HAP-1 (cell line): Measurements from ENCODE around the gene DOCK3.
A peak's percentile ranks its signal among the peaks of the same experiment; 100 is the strongest.
"Not testable (repeated sequence)": the region's sequence is repeated elsewhere in the genome, so short reads cannot be mapped to it uniquely, and the experiment has no call there.

Experiments
- DNase-seq, 2 experiments: peaks; one replicate each; pipeline ENCODE4 v3.0.0-alpha.2; 2016 to 2020; ENCODE audit warnings: low spot score in 2 of 2
- H3K27me3 ChIP-seq: fragments of 250-450 bp; sonication (Bioruptor Pico); 2 replicates; pipeline ENCODE4 v1.5.1; 2020; ENCODE audit warnings: low read depth, mild to moderate bottlenecking, moderate library complexity
- H3K36me3 ChIP-seq: fragments of 250-450 bp; sonication (Bioruptor Pico); replicated peaks from 2 replicates; pipeline ENCODE4 v1.5.1; 2020; ENCODE audit warnings: mild to moderate bottlenecking
- H3K4me1 ChIP-seq: fragments of 250-450 bp; sonication (Bioruptor Pico); 2 replicates; pipeline ENCODE4 v1.5.1; 2020; ENCODE audit warnings: mild to moderate bottlenecking
- H3K4me3 ChIP-seq: fragments of 250-450 bp; sonication (Bioruptor Pico); 2 replicates; pipeline ENCODE4 v1.5.1; 2020; ENCODE audit warnings: mild to moderate bottlenecking, moderate library complexity
- H3K9me3 ChIP-seq: fragments of 250-450 bp; sonication (Bioruptor Pico); 2 replicates; pipeline ENCODE4 v1.5.1; 2020; ENCODE audit warnings: mild to moderate bottlenecking, moderate library complexity
- in situ Hi-C: fragments of 300-500 bp; cut with MboI; formaldehyde crosslinking; loops from 3 replicates; pipeline ENCODE4 v1.14.3; 2020; ENCODE audit warnings: low sequenced_read_pairs, inconsistent platforms, mixed read lengths

Gene DOCK3

DNA sequence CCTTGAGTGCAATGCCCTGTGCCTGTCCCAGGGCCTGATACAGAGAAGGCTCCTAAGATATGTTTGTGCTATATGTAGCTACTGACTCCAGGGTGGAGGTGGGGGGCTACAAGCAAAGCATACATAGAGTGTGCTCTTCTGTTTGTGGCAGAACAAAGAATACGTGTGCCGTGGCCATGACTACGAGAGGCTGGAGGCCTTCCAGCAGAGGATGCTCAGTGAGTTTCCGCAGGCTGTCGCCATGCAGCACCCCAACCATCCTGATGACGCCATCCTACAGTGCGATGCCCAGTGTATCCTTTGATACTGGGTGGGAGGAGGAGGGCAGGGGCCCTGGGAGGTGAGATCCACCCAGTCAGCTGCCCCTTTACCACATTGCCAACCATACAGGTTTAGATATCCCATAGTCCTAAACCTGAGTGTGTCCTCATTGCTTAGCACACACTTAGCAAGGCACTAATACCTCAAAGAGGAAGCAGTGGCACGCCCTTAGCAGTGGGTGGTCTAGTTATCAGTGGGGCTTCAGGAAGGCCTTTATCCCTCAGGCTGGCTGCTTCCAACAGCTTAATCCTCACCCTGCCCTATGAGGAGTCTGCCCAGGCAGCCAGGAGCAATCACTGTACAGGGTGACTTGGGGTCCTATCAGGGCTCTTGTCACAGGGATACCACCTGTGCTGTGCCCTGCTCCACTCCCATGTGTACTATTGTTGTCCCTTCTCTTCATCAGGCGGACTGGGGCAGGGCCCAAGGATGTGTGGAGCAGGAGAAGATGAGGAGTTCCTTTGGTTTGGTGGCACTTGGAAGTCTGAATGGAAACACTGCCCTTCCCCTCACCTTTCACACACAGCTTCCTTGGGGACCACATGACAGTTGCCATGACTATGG, 680.2 kb downstream of the DOCK3 start:
- in situ Hi-C loops, result no loop called here
- H3K9me3 ChIP-seq, result no peaks in the 10 kb centered on the region
- no peak for DNase-seq

DNA sequence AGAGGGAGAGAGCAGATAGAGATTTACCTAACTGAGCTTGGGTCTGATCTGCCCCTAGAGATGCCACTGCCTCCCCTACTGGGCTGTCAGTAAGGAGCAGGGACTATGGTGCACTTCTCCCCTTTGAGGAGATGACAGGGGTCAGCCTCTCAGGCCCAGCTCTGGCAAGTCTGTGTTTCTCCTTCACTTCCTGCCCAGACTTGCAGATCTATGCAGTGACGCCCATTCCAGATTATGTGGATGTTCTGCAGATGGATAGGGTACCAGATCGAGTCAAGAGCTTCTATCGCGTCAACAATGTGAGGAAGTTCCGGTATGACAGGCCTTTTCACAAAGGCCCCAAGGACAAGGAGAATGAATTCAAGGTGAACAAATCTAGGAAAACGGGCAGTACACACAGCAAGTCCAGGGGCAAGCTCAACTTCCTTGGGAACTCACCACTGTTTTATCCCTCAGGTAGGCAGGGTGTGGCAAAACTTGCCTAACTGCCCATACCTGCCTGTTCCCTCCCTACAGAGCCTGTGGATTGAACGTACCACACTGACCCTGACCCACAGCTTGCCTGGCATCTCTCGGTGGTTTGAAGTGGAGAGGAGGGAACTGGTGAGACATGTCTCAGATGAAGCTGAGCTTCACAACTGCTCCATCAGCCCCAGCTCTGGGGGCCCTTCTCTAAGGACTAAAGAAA, 681.3 kb downstream of the DOCK3 start:
- Histone ChIP-seq H3K9me3 (no peaks in the 10 kb centered on the region), H3K36me3 (no peaks in the 10 kb centered on the region; the same call in 1 of the 2 replicates), H3K27me3 (no peaks in the 10 kb centered on the region), H3K4me1 (no peaks in the 10 kb centered on the region), H3K4me3 (no peak overlapping the region)
- no peak for DNase-seq
- in situ Hi-C loops, result no loop called here

More for the DNA sequence above, 680.2 kb downstream of the DOCK3 start:
- H3K36me3 ChIP-seq, result no peaks in the 10 kb centered on the region; the same call in 1 of the 2 replicates
- no peaks in the 10 kb centered on the region for H3K27me3 ChIP-seq
- no peaks in the 10 kb centered on the region for H3K4me1 ChIP-seq
- no peak overlapping the region for H3K4me3 ChIP-seq

DNA sequence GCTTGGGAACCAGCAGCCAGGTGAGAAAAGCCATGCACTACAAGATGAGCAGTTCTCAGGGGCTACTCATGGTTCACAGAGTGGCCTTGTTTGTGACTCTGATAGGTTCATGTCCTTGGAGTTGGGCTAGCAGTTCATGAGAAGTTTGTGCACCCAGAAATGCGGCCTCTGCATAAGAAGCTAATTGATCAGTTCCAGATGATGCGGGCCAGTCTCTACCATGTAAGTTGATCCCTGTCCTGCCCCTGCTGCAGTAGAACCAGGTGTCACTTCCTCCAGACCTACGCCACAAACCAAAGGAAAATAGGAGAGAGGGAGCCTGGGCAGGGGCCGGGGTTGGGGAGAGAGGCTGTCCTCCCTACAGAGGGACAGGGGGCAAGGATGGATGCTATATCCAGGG, 683.1 kb downstream of the DOCK3 start:
- Histone ChIP-seq H3K36me3 (no peaks in the 10 kb centered on the region; the same call in 1 of the 2 replicates), H3K4me3 (no peak overlapping the region), H3K9me3 (no peaks in the 10 kb centered on the region), H3K27me3 (no peaks in the 10 kb centered on the region), H3K4me1 (no peaks in the 10 kb centered on the region)
- in situ Hi-C loops, result no loop called here
- DNase-seq, result no peak

DNA sequence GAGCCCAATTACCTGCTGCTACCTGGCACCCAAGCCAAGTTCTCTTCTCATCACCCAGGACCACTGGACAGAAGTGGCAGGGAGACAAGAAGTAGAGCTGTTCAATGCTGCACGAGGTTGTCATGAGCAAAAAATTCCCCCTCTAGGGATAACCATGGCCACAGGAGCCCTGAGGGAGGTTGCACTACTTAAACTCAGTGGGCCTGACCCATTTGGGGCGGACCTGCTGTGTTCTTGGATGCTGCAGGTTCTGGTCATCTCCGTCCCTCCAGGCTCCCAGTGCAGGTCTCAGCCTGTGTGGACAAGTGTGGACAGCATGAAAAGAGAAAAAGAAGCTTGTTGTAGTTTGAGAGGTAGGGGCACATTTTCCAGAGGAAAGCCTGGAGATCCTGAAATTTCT, 684.3 kb downstream of the DOCK3 start:
- no peaks in the 10 kb centered on the region for H3K27me3 ChIP-seq
- DNase-seq, result no peak
- H3K36me3 ChIP-seq, result no peaks in the 10 kb centered on the region; the same call in 1 of the 2 replicates
- H3K9me3 ChIP-seq, result no peaks in the 10 kb centered on the region
- H3K4me3 ChIP-seq, result no peak overlapping the region
- in situ Hi-C loops, result no loop called here
- H3K4me1 ChIP-seq, result no peaks in the 10 kb centered on the region

DNA sequence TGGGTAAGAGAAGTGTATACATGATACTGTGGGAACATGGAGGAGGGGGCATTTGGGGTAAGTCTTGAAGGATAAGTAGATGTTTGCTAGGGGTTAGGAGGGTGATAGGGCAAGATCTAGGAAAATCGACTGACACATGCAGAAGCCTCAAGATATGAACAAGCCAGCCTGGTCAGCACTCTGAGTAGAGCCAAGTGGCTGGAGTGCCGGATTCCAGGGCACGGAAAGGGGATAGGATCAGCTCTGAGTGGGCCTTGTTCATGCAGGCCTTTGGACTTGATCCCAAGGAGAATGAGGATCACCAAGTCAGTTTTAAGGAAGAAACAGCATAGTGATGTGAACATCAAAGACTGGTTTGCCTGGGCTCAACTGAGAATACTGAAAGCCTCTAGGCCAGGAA, 686.1 kb downstream of the DOCK3 start:
- in situ Hi-C loops, result no loop called here
- H3K9me3 ChIP-seq, result no peaks in the 10 kb centered on the region
- DNase-seq, result no peak
- H3K4me1 ChIP-seq, result no peaks in the 10 kb centered on the region
- H3K4me3 ChIP-seq, result no peak overlapping the region
- no peaks in the 10 kb centered on the region; the same call in 1 of the 2 replicates for H3K36me3 ChIP-seq
- H3K27me3 ChIP-seq, result no peaks in the 10 kb centered on the region

DNA sequence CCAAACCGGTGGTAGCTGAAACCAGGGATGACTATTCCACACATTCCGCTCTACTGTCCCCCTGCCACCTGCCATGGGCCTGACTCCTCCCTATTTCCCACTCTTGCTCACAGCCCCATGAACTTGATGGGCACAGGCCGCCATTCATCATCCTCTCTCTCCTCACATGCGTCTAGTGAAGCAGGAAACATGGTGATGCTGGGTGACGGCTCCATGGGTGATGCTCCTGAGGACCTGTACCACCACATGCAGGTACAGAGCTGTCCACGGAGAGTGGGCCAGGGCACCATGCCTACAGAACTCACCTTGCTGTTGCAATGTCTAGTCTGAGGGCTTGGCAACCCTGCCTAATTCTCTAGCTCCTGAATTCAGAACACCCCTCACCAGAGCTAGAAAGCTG, 687.0 kb downstream of the DOCK3 start:
- in situ Hi-C loops, result no loop called here
- DNase-seq, result no peak
- no peak overlapping the region for H3K4me3 ChIP-seq
- H3K9me3 ChIP-seq, result no peaks in the 10 kb centered on the region
- no peaks in the 10 kb centered on the region; the same call in 1 of the 2 replicates for H3K36me3 ChIP-seq
- H3K4me1 ChIP-seq, result no peaks in the 10 kb centered on the region
- H3K27me3 ChIP-seq, result no peaks in the 10 kb centered on the region

DNA sequence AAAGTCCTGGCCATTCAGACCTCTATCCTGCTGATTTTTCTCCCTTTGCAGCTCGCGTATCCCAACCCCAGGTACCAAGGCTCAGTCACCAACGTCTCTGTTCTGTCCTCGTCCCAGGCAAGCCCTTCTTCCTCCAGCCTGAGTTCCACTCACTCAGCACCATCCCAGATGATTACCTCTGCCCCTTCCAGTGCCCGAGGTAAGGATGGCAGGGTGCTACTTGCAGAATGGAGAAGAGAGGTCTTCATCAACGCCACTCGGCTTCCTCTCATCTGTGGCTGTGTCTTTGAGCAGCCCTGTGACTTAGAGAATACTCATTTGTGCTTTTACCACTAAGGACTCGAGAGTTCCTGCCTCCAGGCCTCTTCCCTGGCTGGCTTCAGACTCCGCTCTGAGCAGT, 687.7 kb downstream of the DOCK3 start:
- no peak overlapping the region for H3K4me3 ChIP-seq
- DNase-seq, result no peak
- no peaks in the 10 kb centered on the region for H3K4me1 ChIP-seq
- H3K9me3 ChIP-seq, result no peaks in the 10 kb centered on the region
- in situ Hi-C loops, result no loop called here
- H3K36me3 ChIP-seq, result no peaks in the 10 kb centered on the region; the same call in 1 of the 2 replicates
- H3K27me3 ChIP-seq, result no peaks in the 10 kb centered on the region

DNA sequence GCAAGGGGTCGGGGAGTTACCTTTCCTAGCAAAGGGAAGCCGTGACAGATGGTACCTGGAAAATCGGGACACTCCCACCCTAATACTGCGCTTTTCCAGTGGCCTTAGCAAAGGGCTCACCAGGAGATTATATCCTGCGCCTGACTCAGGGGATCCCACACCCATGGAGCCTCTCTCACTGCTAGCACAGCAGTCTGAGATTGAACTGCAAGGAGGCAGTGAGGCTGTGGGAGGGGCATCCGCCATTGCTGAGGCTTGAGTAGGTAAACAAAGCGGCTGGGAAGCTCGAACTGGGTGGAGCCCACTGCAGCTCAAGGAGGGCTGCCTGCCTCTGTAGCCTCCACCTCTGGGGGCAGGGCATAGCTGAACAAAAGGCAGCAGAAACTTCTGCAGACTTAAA, 693.5 kb downstream of the DOCK3 start:
- H3K4me3 ChIP-seq, H3K9me3 ChIP-seq, DNase-seq, H3K27me3 ChIP-seq, in situ Hi-C loops, H3K4me1 ChIP-seq, H3K36me3 ChIP-seq: not testable (repeated sequence)

DNA sequence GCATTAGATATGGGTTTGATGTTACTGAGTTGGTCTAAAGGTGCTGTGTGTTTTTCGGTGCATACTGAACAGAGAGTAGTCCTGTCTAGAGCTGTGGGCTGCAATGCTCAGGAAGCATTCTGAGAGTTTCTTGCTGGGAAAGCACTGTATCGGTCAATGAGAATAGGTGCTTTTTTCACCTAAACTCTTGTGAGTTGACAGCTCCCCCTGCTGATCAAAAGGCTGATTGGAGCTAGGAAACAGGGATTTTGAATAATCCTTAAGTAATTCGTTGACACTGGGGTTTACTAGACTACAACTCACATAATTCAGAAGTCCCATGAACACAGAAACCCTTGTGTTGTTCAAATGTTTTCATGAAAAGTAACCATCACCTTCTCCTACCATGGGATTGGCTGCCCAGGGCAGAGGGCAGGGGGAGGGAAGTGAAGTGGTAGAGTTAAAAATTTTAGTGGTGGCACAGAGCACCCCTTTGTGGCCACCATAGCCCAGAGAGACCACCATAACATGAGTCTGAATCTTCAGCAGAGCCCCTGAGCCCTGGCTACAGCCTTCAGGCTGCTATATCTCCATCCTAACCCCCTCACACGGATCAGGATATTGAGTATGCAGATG, 697.3 kb downstream of the DOCK3 start:
- no peaks in the 10 kb centered on the region for H3K4me1 ChIP-seq
- in situ Hi-C loops, result loop anchor here (5.0 to 10.0 kb wide), 4 partner anchors 267 to 755 kb away; partner anchors contain the start of genes DOCK3 and MAPKAPK3
- DNase-seq, result peak; percentile 67 to 80
- H3K9me3 ChIP-seq, result no peaks in the 10 kb centered on the region
- no peaks in the 10 kb centered on the region for H3K36me3 ChIP-seq
- no peak overlapping the region for H3K4me3 ChIP-seq
- H3K27me3 ChIP-seq, result no peaks in the 10 kb centered on the region

DNA sequence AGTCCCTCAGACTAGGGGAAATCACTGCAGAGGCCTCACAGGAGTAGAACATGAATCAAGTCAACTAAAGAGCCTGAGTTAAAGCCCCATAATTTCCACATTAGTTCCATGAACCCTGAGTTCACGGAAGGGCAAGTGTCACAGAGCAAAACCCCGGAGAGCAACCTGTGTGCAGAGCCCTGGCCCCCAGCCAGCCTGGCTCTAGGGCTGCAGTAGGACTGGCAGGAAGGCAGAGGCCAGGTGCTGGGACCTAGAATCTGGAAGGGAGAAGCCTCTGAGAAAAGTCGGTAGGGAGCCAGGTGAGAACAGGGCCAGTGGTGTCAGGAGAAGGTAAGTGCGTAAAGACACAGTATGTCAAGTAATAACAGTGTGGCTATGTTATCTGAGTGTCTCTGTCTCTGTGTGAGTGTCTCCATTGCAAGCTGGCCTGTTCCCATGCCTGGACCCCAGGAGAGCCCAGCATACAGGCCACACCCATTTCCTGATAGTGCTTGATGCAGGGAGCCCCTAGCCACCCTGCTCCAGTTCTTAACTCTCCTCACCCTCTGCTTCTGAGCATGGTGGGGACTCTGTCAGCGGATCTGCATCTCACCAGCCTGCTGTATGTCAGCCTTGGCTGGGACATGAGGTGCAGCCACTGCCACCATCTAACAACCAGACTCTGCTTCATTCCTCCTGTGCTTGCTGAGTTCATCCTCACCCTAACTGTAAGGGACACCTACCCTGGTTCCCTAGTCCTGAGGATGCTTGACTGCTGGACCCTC, 699.1 kb downstream of the DOCK3 start:
- H3K27me3 ChIP-seq, result no peaks in the 10 kb centered on the region
- DNase-seq, result no peak
- in situ Hi-C loops, result loop anchor here (5.0 to 10.0 kb wide), 4 partner anchors 269 to 757 kb away; partner anchors contain the start of genes DOCK3 and MAPKAPK3
- H3K4me1 ChIP-seq, result no peaks in the 10 kb centered on the region
- no peak overlapping the region for H3K4me3 ChIP-seq
- no peaks in the 10 kb centered on the region for H3K36me3 ChIP-seq
- no peaks in the 10 kb centered on the region for H3K9me3 ChIP-seq

DNA sequence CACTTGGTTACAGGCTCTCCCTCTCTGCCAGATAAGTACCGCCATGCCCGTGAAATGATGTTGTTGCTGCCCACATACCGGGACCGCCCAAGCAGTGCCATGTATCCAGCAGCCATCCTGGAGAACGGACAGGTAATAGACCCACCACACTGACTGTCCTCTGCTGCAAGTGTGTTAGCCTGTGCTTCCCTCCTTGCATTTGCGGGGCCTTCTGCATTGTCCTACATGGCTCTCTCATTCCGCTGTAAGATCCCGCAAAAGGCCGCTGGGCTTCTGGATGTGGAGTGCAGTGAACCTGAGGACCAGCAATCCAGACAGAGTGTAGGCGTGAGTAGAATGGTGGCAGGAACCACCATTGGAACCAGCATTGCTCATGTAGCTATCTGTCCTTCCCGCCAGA, 699.7 kb downstream of the DOCK3 start:
- no peaks in the 10 kb centered on the region for H3K36me3 ChIP-seq
- H3K27me3 ChIP-seq, result no peaks in the 10 kb centered on the region
- no peak overlapping the region for H3K4me3 ChIP-seq
- H3K9me3 ChIP-seq, result no peaks in the 10 kb centered on the region
- in situ Hi-C loops, result loop anchor here (5.0 to 10.0 kb wide), 4 partner anchors 270 to 757 kb away; partner anchors contain the start of genes DOCK3 and MAPKAPK3
- DNase-seq, result no peak
- no peaks in the 10 kb centered on the region for H3K4me1 ChIP-seq

DNA sequence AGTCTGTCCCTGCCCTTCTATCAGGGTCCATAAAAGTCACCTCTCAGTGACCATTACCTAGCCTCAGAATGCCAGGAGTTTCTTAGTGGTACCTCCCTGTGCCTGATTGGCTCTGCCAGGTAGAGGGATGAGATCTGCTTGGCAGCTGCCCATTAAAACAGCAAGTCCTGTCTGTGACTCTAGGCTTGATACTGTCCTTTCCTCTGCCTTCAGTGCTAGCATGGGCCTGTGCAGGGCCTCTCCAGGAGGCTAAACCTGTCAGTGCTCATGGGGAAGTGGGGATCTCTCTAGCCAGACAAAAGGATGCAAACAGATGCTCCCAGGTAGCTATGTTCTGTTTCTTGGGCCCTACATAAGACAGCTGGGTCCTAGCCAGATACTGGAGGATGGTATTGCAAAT, 700.4 kb downstream of the DOCK3 start:
- no peaks in the 10 kb centered on the region for H3K27me3 ChIP-seq
- H3K4me1 ChIP-seq, result no peaks in the 10 kb centered on the region
- DNase-seq, result no peak
- no peak overlapping the region for H3K4me3 ChIP-seq
- no peaks in the 10 kb centered on the region for H3K36me3 ChIP-seq
- H3K9me3 ChIP-seq, result no peaks in the 10 kb centered on the region
- in situ Hi-C loops, result loop anchor here (10.0 kb wide), 3 partner anchors 270 to 700 kb away; partner anchors contain the start of gene DOCK3

DNA sequence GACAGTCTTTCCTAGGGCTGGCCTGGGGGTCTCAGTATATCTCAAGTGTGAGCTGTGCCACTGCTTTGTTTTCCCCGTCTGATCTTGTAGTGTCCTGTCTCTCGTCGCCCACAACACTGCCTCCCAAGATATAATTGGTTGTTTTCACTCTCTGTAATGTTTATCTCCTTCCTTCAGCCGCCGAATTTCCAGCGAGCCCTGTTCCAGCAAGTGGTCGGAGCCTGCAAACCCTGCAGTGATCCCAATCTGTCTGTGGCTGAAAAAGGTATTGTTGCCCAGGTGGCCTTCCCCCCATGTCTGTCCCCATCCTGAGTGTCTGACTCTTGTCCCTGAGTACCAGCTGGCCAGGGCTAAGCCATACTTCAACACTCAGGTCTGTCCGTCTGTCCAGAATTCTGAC, 700.8 kb downstream of the DOCK3 start:
- Histone ChIP-seq H3K4me1 (no peaks in the 10 kb centered on the region), H3K27me3 (no peaks in the 10 kb centered on the region), H3K36me3 (no peaks in the 10 kb centered on the region), H3K4me3 (no peak overlapping the region), H3K9me3 (no peaks in the 10 kb centered on the region)
- in situ Hi-C loops, result loop anchor here (10.0 kb wide), 3 partner anchors 271 to 701 kb away; partner anchors contain the start of gene DOCK3
- no peak for DNase-seq
